Measurements from ENCODE around the gene GPR176.

DNA sequence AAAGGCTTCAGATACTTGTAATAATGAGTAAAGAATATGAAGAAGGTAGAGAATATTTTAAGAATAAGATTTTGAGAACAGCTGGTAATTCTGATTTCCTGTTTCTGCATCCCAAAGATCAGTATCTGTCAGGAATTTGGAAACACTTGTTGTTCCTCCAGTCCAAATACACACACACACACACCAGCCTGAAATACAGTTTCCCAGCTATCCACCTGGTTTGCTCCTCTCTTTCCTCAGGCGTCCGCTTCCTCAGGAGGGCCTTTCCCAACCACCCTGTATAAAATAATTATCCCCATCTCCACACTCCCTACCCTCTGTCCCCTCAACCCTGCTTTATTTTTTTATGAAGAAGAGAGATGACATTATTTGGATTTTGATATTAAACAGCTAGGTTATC, 135.4 kb downstream of the GPR176 start:
- TF ChIP-seq, protein P1, sequence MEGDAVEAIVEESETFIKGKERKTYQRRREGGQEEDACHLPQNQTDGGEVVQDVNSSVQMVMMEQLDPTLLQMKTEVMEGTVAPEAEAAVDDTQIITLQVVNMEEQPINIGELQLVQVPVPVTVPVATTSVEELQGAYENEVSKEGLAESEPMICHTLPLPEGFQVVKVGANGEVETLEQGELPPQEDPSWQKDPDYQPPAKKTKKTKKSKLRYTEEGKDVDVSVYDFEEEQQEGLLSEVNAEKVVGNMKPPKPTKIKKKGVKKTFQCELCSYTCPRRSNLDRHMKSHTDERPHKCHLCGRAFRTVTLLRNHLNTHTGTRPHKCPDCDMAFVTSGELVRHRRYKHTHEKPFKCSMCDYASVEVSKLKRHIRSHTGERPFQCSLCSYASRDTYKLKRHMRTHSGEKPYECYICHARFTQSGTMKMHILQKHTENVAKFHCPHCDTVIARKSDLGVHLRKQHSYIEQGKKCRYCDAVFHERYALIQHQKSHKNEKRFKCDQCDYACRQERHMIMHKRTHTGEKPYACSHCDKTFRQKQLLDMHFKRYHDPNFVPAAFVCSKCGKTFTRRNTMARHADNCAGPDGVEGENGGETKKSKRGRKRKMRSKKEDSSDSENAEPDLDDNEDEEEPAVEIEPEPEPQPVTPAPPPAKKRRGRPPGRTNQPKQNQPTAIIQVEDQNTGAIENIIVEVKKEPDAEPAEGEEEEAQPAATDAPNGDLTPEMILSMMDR (conservative IDR thresholded peaks at IDR 0.05; ENCODE audit: low read length), result no peak
- TF ChIP-seq EZH2phosphoT487 (IDR thresholded peaks at IDR 0.05; ENCODE audit: borderline replicate concordance), result no peak
